Measurements from ENCODE around the gene HES4.

GRCh38 chr1:1024149-1024770 is 24.4 kb upstream of the HES4 start:
- TF ChIP-seq, protein P1, sequence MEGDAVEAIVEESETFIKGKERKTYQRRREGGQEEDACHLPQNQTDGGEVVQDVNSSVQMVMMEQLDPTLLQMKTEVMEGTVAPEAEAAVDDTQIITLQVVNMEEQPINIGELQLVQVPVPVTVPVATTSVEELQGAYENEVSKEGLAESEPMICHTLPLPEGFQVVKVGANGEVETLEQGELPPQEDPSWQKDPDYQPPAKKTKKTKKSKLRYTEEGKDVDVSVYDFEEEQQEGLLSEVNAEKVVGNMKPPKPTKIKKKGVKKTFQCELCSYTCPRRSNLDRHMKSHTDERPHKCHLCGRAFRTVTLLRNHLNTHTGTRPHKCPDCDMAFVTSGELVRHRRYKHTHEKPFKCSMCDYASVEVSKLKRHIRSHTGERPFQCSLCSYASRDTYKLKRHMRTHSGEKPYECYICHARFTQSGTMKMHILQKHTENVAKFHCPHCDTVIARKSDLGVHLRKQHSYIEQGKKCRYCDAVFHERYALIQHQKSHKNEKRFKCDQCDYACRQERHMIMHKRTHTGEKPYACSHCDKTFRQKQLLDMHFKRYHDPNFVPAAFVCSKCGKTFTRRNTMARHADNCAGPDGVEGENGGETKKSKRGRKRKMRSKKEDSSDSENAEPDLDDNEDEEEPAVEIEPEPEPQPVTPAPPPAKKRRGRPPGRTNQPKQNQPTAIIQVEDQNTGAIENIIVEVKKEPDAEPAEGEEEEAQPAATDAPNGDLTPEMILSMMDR (optimal IDR thresholded peaks at IDR 0.05 in 1 of 3, IDR thresholded peaks at IDR 0.05 in 1 of 3, conservative IDR thresholded peaks at IDR 0.05 in 1 of 3; ENCODE audit: extremely low read depth in 1 of 3, insufficient read depth in 2 of 3, low read length in 3 of 3): no peak
- TF ChIP-seq EZH2 (IDR thresholded peaks at IDR 0.05; ENCODE audit: low read length): no peak
